ENCODE results near the gene ETV6.

The ETV6 gene

DNA sequence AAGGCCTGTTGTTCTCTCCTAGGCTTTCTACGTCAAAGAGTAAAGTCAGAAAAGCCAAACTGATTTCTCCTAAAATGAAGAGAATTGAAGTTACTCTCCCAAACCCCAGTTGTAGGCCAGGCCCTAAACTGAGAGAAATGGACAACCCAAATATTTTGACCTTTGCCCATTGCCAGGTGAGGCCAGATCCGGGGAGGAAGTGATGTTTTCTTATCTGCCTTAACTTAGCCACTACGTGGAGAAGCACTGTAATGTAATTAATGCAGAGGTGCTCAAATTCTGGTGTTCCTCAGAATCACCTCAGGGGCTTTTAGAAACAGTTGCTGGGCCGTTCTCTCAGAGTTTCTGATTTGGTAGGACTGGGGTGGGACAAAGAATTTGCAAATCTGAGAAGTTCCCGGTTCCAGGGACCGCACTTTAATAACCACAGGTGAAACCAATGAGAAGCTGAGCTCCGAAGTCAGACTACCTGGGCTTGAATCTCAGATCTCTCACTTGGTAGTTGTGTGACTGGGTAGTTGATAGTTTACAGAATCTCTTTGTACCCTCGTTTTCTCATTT, 73.2 kb downstream of the ETV6 start:
- no peak for DNase-seq

DNA sequence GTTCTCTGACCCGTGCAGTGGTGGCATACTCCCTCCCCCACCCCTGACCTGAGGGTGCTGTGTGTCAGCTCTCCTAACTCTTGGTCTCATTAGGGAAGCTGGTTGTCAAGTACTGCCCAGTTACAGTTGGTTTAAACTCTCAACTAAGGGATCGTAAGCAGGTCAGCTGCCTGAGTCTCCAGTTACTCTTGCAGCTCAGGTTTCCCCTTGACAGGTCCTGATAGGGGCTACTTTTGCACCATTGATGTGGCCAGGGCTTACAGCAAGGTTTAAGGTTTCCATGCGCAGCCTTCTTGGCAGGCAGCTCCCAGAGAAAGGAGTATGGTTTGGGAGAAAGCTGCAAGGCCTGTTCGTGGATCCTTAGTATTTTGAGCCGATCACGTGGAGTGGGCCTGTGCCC, 74.5 kb downstream of the ETV6 start:
- no peak for DNase-seq

DNA sequence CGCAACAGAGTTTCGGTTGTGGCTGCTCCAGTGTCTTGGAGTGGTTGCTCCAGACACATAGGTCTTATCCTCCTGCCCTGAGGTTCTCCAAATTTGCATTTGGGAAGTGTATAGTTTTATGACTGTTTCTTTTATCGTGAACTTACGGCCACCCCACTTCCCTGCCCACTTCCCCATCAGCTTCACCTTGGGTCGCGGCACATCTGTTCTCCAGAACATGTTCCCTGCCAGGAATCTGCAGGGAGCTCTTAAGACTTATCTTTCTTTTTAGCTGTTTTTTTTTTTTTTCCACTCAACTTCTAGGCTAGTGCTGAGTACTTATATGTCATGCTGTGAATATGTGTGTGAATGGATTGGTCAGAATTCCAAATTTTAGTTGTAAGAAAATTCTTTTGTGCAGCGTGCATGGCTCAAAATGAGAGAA, 75.4 kb downstream of the ETV6 start:
- no peak for DNase-seq

GRCh38 chr12:11725686-11726085, 76.2 kb downstream of the ETV6 start:
- no peak for DNase-seq

GRCh38 chr12:11726659-11727058, 77.2 kb downstream of the ETV6 start:
- no peak for DNase-seq

- peak; percentile 58 for DNase-seq
These were observed 77.7 kb downstream of the ETV6 start for GRCh38 chr12:11727133-11727664.

DNA sequence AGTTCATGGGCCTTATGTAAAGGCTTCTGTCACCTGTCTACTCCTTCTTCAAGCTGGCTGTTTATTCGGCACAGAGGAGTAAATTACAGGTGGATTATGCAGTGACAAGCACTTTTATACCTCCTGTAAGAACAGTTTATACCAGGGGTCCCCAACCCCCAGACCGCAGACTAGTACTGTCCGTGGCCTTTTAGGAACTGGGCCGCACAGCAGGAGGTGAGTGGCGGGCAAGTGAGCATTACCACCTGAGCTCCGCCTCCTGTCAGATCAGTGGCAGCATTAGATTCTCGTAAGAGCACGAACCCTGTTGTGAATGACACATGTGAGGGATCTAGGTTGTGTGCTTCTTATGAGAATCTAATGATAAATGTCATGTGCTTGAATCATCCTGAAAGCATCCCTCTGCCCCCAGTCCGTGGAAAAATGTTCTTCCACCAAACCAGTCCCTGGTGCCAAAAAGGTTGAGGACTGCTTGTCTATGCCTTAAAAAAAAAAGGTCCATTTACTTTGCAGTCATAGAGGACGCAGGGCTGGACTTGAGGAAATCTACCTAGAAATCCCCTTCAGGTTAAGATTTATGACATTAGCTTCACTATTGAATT, 78.8 kb downstream of the ETV6 start:
- DNase-seq = no peak

GRCh38 chr12:11729008-11729407, 79.5 kb downstream of the ETV6 start:
- DNase-seq = no peak

GRCh38 chr12:11729439-11730150, 80.1 kb downstream of the ETV6 start:
- no peak for DNase-seq

DNA sequence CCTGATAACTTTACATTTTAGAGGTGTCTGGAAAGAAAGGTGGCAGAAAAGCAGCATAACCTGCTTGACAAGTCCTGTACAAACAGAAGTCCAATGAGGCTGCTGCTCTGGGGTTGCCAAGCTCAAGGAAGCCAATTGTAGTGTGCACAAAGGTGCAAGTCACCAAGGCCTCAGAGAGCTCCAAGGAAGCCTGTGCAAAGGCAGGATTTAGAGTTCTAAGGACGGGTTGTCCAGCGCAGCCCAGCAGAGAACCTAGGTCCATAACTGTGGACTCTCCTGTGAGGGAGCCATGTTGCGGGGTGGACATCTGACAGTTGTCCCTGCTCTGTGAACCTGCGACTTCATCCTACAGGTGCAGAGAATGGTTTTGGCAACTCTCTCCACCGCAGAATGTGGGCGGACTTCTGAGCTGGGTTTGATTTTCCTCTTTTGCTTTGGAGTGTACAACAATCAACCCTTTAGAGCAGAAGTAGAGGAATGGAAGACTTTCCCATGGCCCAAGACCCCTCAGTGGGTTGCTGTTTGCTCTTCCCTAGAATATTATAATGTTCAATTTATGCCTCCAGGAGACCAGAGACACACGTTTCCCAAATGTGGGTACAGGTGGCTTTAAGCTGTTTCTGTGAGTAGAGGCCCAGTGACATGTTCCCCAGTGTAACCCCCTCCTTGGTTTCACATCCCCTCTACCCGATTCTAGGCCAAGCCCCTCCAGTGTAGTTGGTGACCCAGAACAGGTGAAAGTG, 81.0 kb downstream of the ETV6 start:
- no peak for DNase-seq

- no peak for DNase-seq
These were observed 81.5 kb downstream of the ETV6 start for GRCh38 chr12:11731042-11731357.

DNA sequence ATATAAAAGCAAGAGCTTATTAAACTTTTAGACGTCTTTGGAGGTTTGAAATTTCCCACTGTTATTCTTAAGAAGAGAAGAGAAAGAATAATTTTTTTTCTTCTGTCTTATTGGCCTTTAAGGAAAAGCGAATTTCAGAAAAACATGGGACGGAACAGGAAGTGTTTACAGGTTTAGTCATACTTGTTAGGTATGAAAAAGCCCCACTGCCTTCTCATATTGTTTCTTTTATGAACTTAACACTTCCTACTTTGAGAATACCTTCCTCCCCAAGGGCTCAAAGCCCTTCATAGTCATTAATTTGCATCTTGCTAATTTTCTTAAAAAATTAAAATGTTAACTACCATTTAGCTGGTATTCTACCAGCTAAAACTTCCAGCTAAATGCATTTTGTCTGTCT, 82.0 kb downstream of the ETV6 start:
- no peak for DNase-seq

DNA sequence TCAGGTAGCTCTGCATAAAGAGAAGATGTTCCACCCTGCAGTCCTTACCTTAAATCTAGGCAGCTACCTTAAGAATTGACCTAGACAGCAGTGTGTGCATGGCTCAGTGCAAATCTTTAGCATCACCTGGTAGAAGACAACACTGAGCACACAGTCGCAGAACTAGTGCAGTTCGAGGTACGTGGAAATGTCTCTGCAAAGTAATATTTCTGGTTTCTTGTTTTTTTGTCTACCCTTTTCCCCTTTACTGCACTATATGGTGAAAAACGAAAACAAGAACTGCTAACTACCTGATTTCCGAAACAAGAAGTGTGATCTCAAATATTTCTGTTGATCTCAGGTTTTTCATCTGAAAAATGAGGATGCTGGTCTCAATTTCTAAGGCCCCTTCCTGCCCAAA, 82.5 kb downstream of the ETV6 start:
- no peak for DNase-seq

DNA sequence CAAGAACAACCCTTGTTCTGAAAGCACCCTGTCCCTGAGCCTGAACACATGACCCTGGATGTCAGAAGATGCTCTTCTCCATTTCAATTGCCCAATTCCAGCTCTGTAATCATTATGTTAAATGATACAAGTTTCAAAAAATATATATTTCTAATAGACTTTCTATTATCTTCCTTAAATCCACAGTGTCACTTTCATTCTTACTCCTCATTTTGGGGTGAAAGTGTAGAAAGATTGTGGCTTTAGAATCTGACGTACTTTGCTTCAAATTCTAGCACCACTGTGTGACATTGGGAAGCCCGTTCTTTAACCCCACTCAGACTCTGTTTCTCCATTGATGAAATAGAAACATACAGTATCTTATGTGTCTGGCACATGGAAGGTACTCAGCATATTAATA, 83.2 kb downstream of the ETV6 start:
- DNase-seq = no peak

- no peak for DNase-seq
These were observed 85.2 kb downstream of the ETV6 start for GRCh38 chr12:11734580-11735180.

GRCh38 chr12:11738450-11738849, 89.0 kb downstream of the ETV6 start:
- DNase-seq = no peak

DNA sequence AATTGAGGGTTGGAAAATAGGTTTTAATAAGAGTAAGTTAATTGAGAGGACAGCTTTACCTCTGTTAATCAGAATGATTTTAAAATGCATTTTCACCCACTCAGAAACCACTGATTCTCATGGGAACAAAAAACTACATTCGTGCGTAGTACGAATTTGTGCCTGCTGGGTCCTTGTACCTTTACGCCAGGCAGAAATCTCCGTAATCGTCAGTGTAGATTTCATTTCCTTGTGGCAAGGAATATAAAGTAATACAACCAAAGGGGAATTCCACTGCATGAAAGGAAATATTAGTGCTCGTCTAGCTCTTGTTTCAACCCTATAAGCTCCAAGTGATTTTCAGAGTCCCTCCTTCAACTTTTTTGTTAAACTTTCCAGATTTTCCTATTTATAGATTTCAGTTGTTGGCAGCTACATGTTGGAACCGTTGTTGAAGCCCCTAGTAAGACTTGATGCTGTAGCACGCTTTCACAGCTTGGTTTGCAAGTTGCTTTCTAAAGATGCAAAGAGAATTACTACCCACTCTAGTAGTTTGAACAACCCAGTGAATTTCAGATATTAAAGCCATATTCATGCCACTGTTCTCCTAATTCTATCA, 90.6 kb downstream of the ETV6 start:
- no peak for DNase-seq

GRCh38 chr12:11741434-11742092, 92.1 kb downstream of the ETV6 start:
- no peak for DNase-seq

- DNase-seq = no peak
These were observed 94.2 kb downstream of the ETV6 start for GRCh38 chr12:11743423-11744409.

GRCh38 chr12:11744410-11744801, 94.9 kb downstream of the ETV6 start:
- no peak for DNase-seq

DNA sequence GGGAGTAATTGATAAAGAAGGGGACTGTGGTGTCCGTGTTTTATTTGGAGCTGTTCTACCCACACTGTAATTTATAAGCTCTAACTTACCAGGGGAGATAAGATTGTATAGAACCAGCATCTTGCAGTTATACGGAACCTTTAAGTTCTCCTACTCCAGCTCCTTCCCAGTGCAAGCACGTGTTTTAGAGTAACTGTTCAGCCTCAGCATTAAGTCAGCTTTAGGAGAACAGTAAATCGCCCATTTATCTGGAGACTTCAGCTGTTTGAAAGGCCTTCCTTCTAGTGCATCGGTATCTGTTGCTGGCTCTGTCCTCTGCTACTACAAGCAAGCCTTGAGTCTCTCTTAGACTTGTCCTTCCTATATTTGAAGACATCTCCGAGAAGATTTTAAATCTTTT, 95.6 kb downstream of the ETV6 start:
- no peak for DNase-seq
